ENCODE results near the gene PTPRN2. TPM values are rescaled to one million over a fixed set of nuclear protein-coding genes. Genes with fewer than 3 reads are reported as not detected.

Gene PTPRN2
- total RNA-seq, 1 experiment from 2014 or later, result 2.1 TPM

- H3K9me2 ChIP-seq (ENCODE audit: insufficient read depth), result no peaks in the 10 kb centered on the region
- H3K4me1 ChIP-seq (ENCODE audit: control insufficient read depth in 1 of 2, insufficient read depth in 2 of 2, low read length in 2 of 2), result no peaks in the 10 kb centered on the region
- no peak overlapping the region for H3K27ac ChIP-seq (ENCODE audit: low read depth, low read length)
- ChIA-PET CTCF (no interaction called here), POLR2A (no interaction called here), RAD21 (ENCODE audit: low non-redundant PET in 1 of 2, low total read pairs in 2 of 2, uncharacterized antibody in 2 of 2, unreplicated experiment in 2 of 2) (no interaction called here)
- H3K79me2 ChIP-seq (ENCODE audit: insufficient read depth, low read length), result no peaks in the 10 kb centered on the region
- no peaks in the 10 kb centered on the region for H3K27me3 ChIP-seq (ENCODE audit: insufficient read depth, low read length)
- intact Hi-C loops (cut with micrococcal nuclease), result no loop called here
- H3K9ac ChIP-seq (ENCODE audit: low read length), result no peak overlapping the region
- H3K4me3 ChIP-seq (replicated peaks in 1 of 2; ENCODE audit: low read depth in 1 of 2, low read length in 2 of 2), result no peak overlapping the region
- ATAC-seq, result no peak
- H4K20me1 ChIP-seq (ENCODE audit: insufficient read depth), result no peaks in the 10 kb centered on the region
- no peak overlapping the region for H2AFZ ChIP-seq (ENCODE audit: low read depth, low read length, poor library complexity, severe bottlenecking)
- no peak overlapping the region for H3K4me2 ChIP-seq (ENCODE audit: low read length)
- BruUV-seq (replicated peaks), result no TSS peak
- H3K9me3 ChIP-seq (ENCODE audit: control insufficient read depth in 1 of 2, insufficient read depth in 1 of 2, low read depth in 1 of 2, low read length in 2 of 2), result no peaks in the 10 kb centered on the region
- TF ChIP-seq REST (IDR thresholded peaks at IDR 0.05; ENCODE audit: low read depth), result no peak
- no peak for TF ChIP-seq POLR2A (IDR thresholded peaks at IDR 0.05; ENCODE audit: borderline replicate concordance, extremely low read depth, insufficient read depth, insufficient read length)
- no peak for TF ChIP-seq RAD21 (IDR thresholded peaks at IDR 0.05; ENCODE audit: low read depth)
- TF ChIP-seq EGR1 (IDR thresholded peaks at IDR 0.05; ENCODE audit: low read depth), result no peak
- no peak for DNase-seq (ENCODE audit: low read depth, low spot score)
- no peaks in the 10 kb centered on the region for H3K36me3 ChIP-seq (ENCODE audit: control insufficient read depth in 1 of 2, insufficient read depth in 2 of 2, low read length in 2 of 2)
Observed at GRCh38 chr7:158275711-158276413, 311.8 kb downstream of the PTPRN2 start.

GRCh38 chr7:158274996-158275395 is 312.6 kb downstream of the PTPRN2 start:
- ATAC-seq, result no peak
- ChIA-PET RAD21 (ENCODE audit: low non-redundant PET in 1 of 2, low total read pairs in 2 of 2, uncharacterized antibody in 2 of 2, unreplicated experiment in 2 of 2) (no interaction called here), CTCF (no interaction called here), POLR2A (no interaction called here)
- H3K36me3 ChIP-seq (ENCODE audit: control insufficient read depth in 1 of 2, insufficient read depth in 2 of 2, low read length in 2 of 2), result no peaks in the 10 kb centered on the region
- no TSS peak for BruUV-seq (replicated peaks)
- no peak overlapping the region for H3K9ac ChIP-seq (ENCODE audit: low read length)
- intact Hi-C loops (cut with micrococcal nuclease), result no loop called here
- H3K9me2 ChIP-seq (ENCODE audit: insufficient read depth), result no peaks in the 10 kb centered on the region
- no peak for DNase-seq (ENCODE audit: low read depth, low spot score)
- no peak overlapping the region for H3K4me3 ChIP-seq (replicated peaks in 1 of 2; ENCODE audit: low read depth in 1 of 2, low read length in 2 of 2)
- H3K9me3 ChIP-seq (ENCODE audit: control insufficient read depth in 1 of 2, insufficient read depth in 1 of 2, low read depth in 1 of 2, low read length in 2 of 2), result no peaks in the 10 kb centered on the region
- no peaks in the 10 kb centered on the region for H3K4me1 ChIP-seq (ENCODE audit: control insufficient read depth in 1 of 2, insufficient read depth in 2 of 2, low read length in 2 of 2)
- no peaks in the 10 kb centered on the region for H3K27me3 ChIP-seq (ENCODE audit: insufficient read depth, low read length)
- no peak overlapping the region for H2AFZ ChIP-seq (ENCODE audit: low read depth, low read length, poor library complexity, severe bottlenecking)
- no peak overlapping the region for H3K27ac ChIP-seq (ENCODE audit: low read depth, low read length)
- no peak overlapping the region for H3K4me2 ChIP-seq (ENCODE audit: low read length)
- no peaks in the 10 kb centered on the region for H3K79me2 ChIP-seq (ENCODE audit: insufficient read depth, low read length)
- no peaks in the 10 kb centered on the region for H4K20me1 ChIP-seq (ENCODE audit: insufficient read depth)
- TF ChIP-seq RAD21 (IDR thresholded peaks at IDR 0.05; ENCODE audit: low read depth) (no peak), SIN3A (IDR thresholded peaks at IDR 0.05; ENCODE audit: low read depth) (no peak), YY1 (IDR thresholded peaks at IDR 0.05; ENCODE audit: extremely low read depth, insufficient replicate concordance, low read depth, low read length) (no peak), SRF (IDR thresholded peaks at IDR 0.05; ENCODE audit: low read depth) (no peak), EZH2phosphoT487 (IDR thresholded peaks at IDR 0.05; ENCODE audit: borderline replicate concordance) (no peak), CEBPB (IDR thresholded peaks at IDR 0.05; ENCODE audit: low read depth) (no peak), MAX (IDR thresholded peaks at IDR 0.05) (no peak), ZFX (IDR thresholded peaks at IDR 0.05) (no peak), ATF3 (IDR thresholded peaks at IDR 0.05) (no peak), ZNF274 (IDR thresholded peaks at IDR 0.05; ENCODE audit: low read depth, low read length) (no peak), JUND (IDR thresholded peaks at IDR 0.05) (no peak), POLR2AphosphoS5 (IDR thresholded peaks at IDR 0.05; ENCODE audit: low read depth, low read length) (no peak), TCF7L2 (IDR thresholded peaks at IDR 0.05; ENCODE audit: borderline replicate concordance, extremely low read depth, insufficient read depth, insufficient read length) (no peak)
